HuH-7 (cell line): ENCODE data around the gene KRTAP12-2.
A peak's percentile ranks its signal among the peaks of the same experiment; 100 is the strongest.
"Not testable (repeated sequence)": the region's sequence is repeated elsewhere in the genome, so short reads cannot be mapped to it uniquely, and the experiment has no call there.

Source experiments
- DNase-seq: peaks from one replicate; pipeline ENCODE4 v3.0.0; 2011; ENCODE audit warnings: low spot score

Gene KRTAP12-2

GRCh38 chr21:44702111-44702972 lies 35.6 kb upstream of the KRTAP12-2 start:
- no peak for DNase-seq

GRCh38 chr21:44701541-44701940 lies 34.8 kb upstream of the KRTAP12-2 start:
- DNase-seq: no peak

GRCh38 chr21:44701023-44701400 lies 34.3 kb upstream of the KRTAP12-2 start:
- no peak for DNase-seq

GRCh38 chr21:44700101-44701022 lies 33.6 kb upstream of the KRTAP12-2 start:
- DNase-seq: no peak

GRCh38 chr21:44699502-44700001 lies 32.8 kb upstream of the KRTAP12-2 start:
- DNase-seq: no peak

- DNase-seq: peak; percentile 63
Observed at GRCh38 chr21:44697811-44698734, 31.3 kb upstream of the KRTAP12-2 start.

- DNase-seq: not testable (repeated sequence)
Observed at GRCh38 chr21:44697172-44697810, 30.6 kb upstream of the KRTAP12-2 start, which contains the start of gene KRTAP10-12. Gene KRTAP10-12, plus strand, starts transcription at chr21:44697172. Its CDS starts 30 bp downstream, at chr21:44697202.

- DNase-seq: no peak
Observed at GRCh38 chr21:44696572-44696971, 29.8 kb upstream of the KRTAP12-2 start.

- no peak for DNase-seq
Observed at GRCh38 chr21:44695641-44696040, 28.9 kb upstream of the KRTAP12-2 start.

GRCh38 chr21:44695184-44695583 lies 28.5 kb upstream of the KRTAP12-2 start:
- DNase-seq: no peak

- no peak for DNase-seq
Observed at GRCh38 chr21:44694776-44695175, 28.0 kb upstream of the KRTAP12-2 start.

- no peak for DNase-seq
Observed at GRCh38 chr21:44692798-44693512, 26.2 kb upstream of the KRTAP12-2 start.

GRCh38 chr21:44691686-44692085 lies 25.0 kb upstream of the KRTAP12-2 start:
- DNase-seq: no peak

GRCh38 chr21:44689740-44690139 lies 23.0 kb upstream of the KRTAP12-2 start:
- DNase-seq: not testable (repeated sequence)

GRCh38 chr21:44687671-44688070 lies 20.9 kb upstream of the KRTAP12-2 start:
- no peak for DNase-seq

- no peak for DNase-seq
Observed at GRCh38 chr21:44686843-44687561, 20.3 kb upstream of the KRTAP12-2 start.

- DNase-seq: no peak
Observed at GRCh38 chr21:44686000-44686781, 19.5 kb upstream of the KRTAP12-2 start.

- not testable (repeated sequence) for DNase-seq
Observed at GRCh38 chr21:44685050-44685449, 18.3 kb upstream of the KRTAP12-2 start.

- DNase-seq: no peak
Observed at GRCh38 chr21:44684483-44684882, 17.8 kb upstream of the KRTAP12-2 start.
